ENCODE measurements around the gene GDI1.

- TF ChIP-seq CTCF (conservative IDR thresholded peaks at IDR 0.05; ENCODE audit: low read depth, low read length): no peak
- TF ChIP-seq POLR2A (IDR thresholded peaks at IDR 0.05; ENCODE audit: low read depth, low read length): no peak
- TF ChIP-seq RAD21 (IDR thresholded peaks at IDR 0.05; ENCODE audit: low read length): no peak
- no peak for TF ChIP-seq RFX5 (IDR thresholded peaks at IDR 0.05; ENCODE audit: low read depth, low read length)
- TF ChIP-seq ELK1 (IDR thresholded peaks at IDR 0.05; ENCODE audit: borderline replicate concordance, low read depth, low read length): no peak
- TF ChIP-seq BHLHE40 (IDR thresholded peaks at IDR 0.05; ENCODE audit: low read depth, low read length): no peak
- TF ChIP-seq MAZ (IDR thresholded peaks at IDR 0.05; ENCODE audit: borderline replicate concordance, low read depth, low read length): no peak
- no peak for TF ChIP-seq RCOR1 (IDR thresholded peaks at IDR 0.05; ENCODE audit: insufficient replicate concordance, low read length)
- TF ChIP-seq CHD1 (IDR thresholded peaks at IDR 0.05; ENCODE audit: low read depth, low read length): no peak
- TF ChIP-seq MAFK (IDR thresholded peaks at IDR 0.05; ENCODE audit: low read depth, low read length): no peak
- TF ChIP-seq CEBPB (IDR thresholded peaks at IDR 0.05; ENCODE audit: low read depth, low read length): no peak
- no peak for TF ChIP-seq NFE2L2 (IDR thresholded peaks at IDR 0.05; ENCODE audit: low read depth, low read length)
These were observed 50.8 kb downstream of the GDI1 start for GRCh38 chrX:154487518-154488290.
